Body of pancreas (tissue), 4 donors: ENCODE measurements around the gene BIRC5. TPM values are rescaled to one million over a fixed set of nuclear protein-coding genes. Genes with fewer than 3 reads are reported as not detected.

ENCODE experiments used
- ATAC-seq: fragments of 150-250 bp; one replicate; pipeline ENCODE4 v1.9.1; 2016
- DNase-seq, 4 donors: peaks; one replicate each; pipeline ENCODE4 v3.0.0-alpha.2; 2019
- H3K27ac ChIP-seq, 4 donors: fragments of 200-600 bp; sonication (generic); 1 replicate in 3 of 4; 2 replicates in 1 of 4; pipeline versions ENCODE4 v1.5.1 to v1.6.1; 2016 to 2019; ENCODE audit warnings: mild to moderate bottlenecking in 1 of 4, mixed read lengths in 1 of 4, moderate library complexity in 1 of 4
- H3K27me3 ChIP-seq, 2 donors: fragments of 200-600 bp; sonication (generic); one replicate each; pipeline ENCODE4 v1.6.0; 2016; ENCODE audit warnings: mild to moderate bottlenecking in 1 of 2
- H3K36me3 ChIP-seq, 2 donors: fragments of 200-600 bp; sonication (generic); replicated peaks in 1 of 2; 2 replicates each; pipeline ENCODE4 v1.5.1; 2016; ENCODE audit warnings: low read depth in 2 of 2; ENCODE audit not compliant: insufficient read depth in 1 of 2
- H3K4me1 ChIP-seq: fragments of 200-600 bp; sonication (generic); one replicate; pipeline ENCODE4 v1.6.0; 2016
- H3K4me3 ChIP-seq, 2 donors: fragments of 200-600 bp; sonication (generic); 1 replicate in 1 of 2; 2 replicates in 1 of 2; pipeline ENCODE4 v1.5.1; 2016 to 2019
- H3K9me3 ChIP-seq, 3 donors: fragments of 200-600 bp; sonication (generic); 1 replicate in 2 of 3; 2 replicates in 1 of 3; pipeline ENCODE4 v1.5.1; 2016
- POLR2A ChIP-seq, 3 donors: fragments of 450-650 bp; IDR thresholded peaks; one replicate each; pipeline ENCODE4 v1.6.1; 2016; ENCODE audit warnings: antibody characterized with exemption in 3 of 3, mild to moderate bottlenecking in 2 of 3
- WGBS, 2 donors: methylation state at CpG; one replicate each; pipeline ENCODE4 v1.1.5; 2017; 5-methylcytosine and 5-hydroxymethylcytosine counted together
- intact Hi-C: fragments of 100-400 bp; cut with DNase I; formaldehyde crosslinking; loops from one replicate; pipeline ENCODE4 v1.15.1; 2023
- total RNA-seq, 2 donors: library from RNA; depleted of rRNA; stranded (reverse); fragments of >200 nt; gene quantifications; one replicate each; pipeline ENCODE4 v1.1.0, GENCODE V29; 2016
- TF ChIP-seq, protein P1 (sequence below), 7 experiments: fragments of 450-650 bp in 4 of 7; fragments of 200-600 bp in 3 of 7; sonication (generic) in 3 of 7; IDR thresholded peaks; one replicate each; pipeline ENCODE4 v1.5.1; 2016 to 2019; ENCODE audit warnings: antibody characterized with exemption in 7 of 7

The BIRC5 gene
- total RNA-seq, 2 donors from 2014 or later, result not detected

DNA sequence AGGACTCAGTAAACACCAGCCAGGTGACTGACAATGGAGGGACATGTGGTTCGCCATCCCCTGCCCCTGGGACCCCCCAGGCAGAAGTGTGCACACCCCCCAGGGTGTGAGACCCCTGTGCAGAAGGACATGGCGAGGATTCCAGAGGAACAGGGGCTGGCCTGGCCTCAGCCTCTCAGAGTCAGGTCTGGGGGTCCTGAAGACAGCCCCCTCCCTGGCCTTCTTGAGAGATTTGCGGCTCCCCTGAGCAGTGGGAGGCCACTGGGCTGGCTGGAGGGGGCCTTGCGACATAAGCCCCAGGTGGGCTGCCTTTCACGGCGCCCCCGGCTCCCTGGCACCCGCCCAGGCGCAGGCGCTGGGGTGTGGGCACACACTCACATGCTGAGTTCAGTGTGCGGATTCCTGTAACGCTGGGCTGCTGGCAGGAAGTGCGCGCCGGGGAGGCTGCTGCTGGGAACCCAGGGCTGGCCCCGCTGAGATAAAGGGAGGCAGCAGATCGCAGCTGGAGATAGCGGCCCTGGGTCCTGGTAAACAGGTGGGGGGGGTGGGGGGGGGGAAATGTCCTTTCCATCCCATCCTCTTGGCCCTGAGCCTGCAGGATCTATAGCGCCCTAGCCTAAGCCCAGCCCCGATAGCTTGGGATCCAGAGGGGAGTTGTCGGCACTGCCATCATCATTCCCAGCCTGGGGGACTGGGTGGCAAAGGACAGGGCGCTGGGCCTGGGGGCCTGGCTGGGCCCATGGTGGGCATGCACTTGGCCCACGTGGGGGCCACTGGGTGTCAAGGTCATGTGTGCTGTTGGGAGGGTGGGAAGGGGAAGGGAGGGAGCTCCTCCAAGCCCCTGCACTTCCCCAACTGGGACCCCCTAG, 44.5 kb downstream of the BIRC5 start:
- no peak overlapping the region for H3K4me3 ChIP-seq
- no peaks in the 10 kb centered on the region for H3K27me3 ChIP-seq
- H3K9me3 ChIP-seq, result no peaks in the 10 kb centered on the region
- ATAC-seq (no peak), DNase-seq (peak in 1 of 4 donors; percentile 57)
- peaks cover 5% of the 10 kb centered on the region for H3K4me1 ChIP-seq
- WGBS, 2 donors, result 29 to 80% methylated on average over 1 to 22 of the region's 23 CpGs
- no peak for TF ChIP-seq POLR2A (IDR thresholded peaks at IDR 0.05)
- TF ChIP-seq, protein P1, sequence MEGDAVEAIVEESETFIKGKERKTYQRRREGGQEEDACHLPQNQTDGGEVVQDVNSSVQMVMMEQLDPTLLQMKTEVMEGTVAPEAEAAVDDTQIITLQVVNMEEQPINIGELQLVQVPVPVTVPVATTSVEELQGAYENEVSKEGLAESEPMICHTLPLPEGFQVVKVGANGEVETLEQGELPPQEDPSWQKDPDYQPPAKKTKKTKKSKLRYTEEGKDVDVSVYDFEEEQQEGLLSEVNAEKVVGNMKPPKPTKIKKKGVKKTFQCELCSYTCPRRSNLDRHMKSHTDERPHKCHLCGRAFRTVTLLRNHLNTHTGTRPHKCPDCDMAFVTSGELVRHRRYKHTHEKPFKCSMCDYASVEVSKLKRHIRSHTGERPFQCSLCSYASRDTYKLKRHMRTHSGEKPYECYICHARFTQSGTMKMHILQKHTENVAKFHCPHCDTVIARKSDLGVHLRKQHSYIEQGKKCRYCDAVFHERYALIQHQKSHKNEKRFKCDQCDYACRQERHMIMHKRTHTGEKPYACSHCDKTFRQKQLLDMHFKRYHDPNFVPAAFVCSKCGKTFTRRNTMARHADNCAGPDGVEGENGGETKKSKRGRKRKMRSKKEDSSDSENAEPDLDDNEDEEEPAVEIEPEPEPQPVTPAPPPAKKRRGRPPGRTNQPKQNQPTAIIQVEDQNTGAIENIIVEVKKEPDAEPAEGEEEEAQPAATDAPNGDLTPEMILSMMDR (IDR thresholded peaks at IDR 0.05), result no peak
- no peaks in the 10 kb centered on the region for H3K36me3 ChIP-seq
- H3K27ac ChIP-seq, result peak overlapping the region in 2 of 4 donors; percentile 9 to 59
- intact Hi-C loops, result no loop called here

DNA sequence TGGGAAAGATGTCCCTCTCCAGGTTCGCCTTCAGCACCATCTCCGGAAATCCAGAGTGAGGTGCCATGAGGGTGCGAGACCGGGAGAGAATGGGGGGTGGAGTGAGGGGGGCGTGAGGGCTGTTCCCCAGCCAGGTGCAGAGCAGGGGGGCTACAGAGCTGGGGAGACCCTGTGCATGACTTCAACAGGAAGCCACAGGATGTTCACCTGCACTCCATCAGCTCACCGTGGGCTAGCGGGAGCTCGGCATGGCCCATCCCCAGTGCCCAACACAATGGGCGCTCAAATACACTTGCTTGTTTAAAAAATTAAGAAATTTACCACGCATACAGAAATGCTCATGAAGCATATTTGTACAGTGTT, 45.1 kb downstream of the BIRC5 start:
- TF ChIP-seq POLR2A (IDR thresholded peaks at IDR 0.05), result no peak
- TF ChIP-seq, protein P1 (IDR thresholded peaks at IDR 0.05), result no peak
- 66 to 74% methylated on average over 9 to 10 of the region's 10 CpGs for WGBS, 2 donors
- Histone ChIP-seq H3K4me3 (no peak overlapping the region), H3K9me3 (no peaks in the 10 kb centered on the region), H3K4me1 (no peaks in the 10 kb centered on the region), H3K27ac (no peak overlapping the region), H3K36me3 (no peaks in the 10 kb centered on the region), H3K27me3 (no peaks in the 10 kb centered on the region)
- DNase-seq (no peak), ATAC-seq (no peak)
- intact Hi-C loops, result no loop called here

GRCh38 chr17:78263063-78263735, 49.1 kb downstream of the BIRC5 start:
- no peak for ATAC-seq
- WGBS, 2 donors, result 69 to 76% methylated on average over 7 to 20 of the region's 23 CpGs
- DNase-seq, result peak in 1 of 4 donors; percentile 58
- Histone ChIP-seq H3K9me3 (no peaks in the 10 kb centered on the region), H3K36me3 (no peaks in the 10 kb centered on the region), H3K4me3 (no peak overlapping the region), H3K4me1 (peaks cover 19% of the 10 kb centered on the region), H3K27me3 (no peaks in the 10 kb centered on the region), H3K27ac (peak overlapping the region in 1 of 4 donors; percentile 48)
- TF ChIP-seq POLR2A (IDR thresholded peaks at IDR 0.05), result peak in 1 of 3 donors; percentile 17
- TF ChIP-seq, protein P1 (IDR thresholded peaks at IDR 0.05), result no peak
- intact Hi-C loops, result no loop called here

GRCh38 chr17:78263736-78264340, 49.8 kb downstream of the BIRC5 start:
- no peaks in the 10 kb centered on the region for H3K36me3 ChIP-seq
- H3K4me3 ChIP-seq, result no peak overlapping the region
- no peak for TF ChIP-seq POLR2A (IDR thresholded peaks at IDR 0.05)
- TF ChIP-seq, protein P1 (IDR thresholded peaks at IDR 0.05), result no peak
- intact Hi-C loops, result no loop called here
- H3K9me3 ChIP-seq, result no peaks in the 10 kb centered on the region
- WGBS, 2 donors, result 95 to 100% methylated on average over 3 to 9 of the region's 9 CpGs
- DNase-seq (no peak), ATAC-seq (no peak)
- H3K27ac ChIP-seq, result peak overlapping the region in 1 of 4 donors; percentile 48
- H3K4me1 ChIP-seq, result peaks cover 19% of the 10 kb centered on the region
- no peaks in the 10 kb centered on the region for H3K27me3 ChIP-seq
